ENCODE results near the gene LCN6.

GRCh38 chr9:136748666-136749611 is 614 bp upstream of the LCN6 start:
- TF ChIP-seq CTCF (IDR thresholded peaks at IDR 0.05; ENCODE audit: insufficient read depth, low read length, poor library complexity, severe bottlenecking) (no peak), EZH2phosphoT487 (conservative IDR thresholded peaks at IDR 0.05; ENCODE audit: low read length) (no peak)

Measured in SU-DHL-6 (cell line).